ENCODE measurements around the gene CBLN4. TPM values are rescaled to one million over a fixed set of nuclear protein-coding genes. Genes with fewer than 3 reads are reported as not detected.

The CBLN4 gene
- not detected for total RNA-seq
- long read RNA-seq = 0 reads

GRCh38 chr20:56005389-56005715, at the start of gene CBLN4:
TSS of gene CBLN4 (minus strand) at chr20:56005519. CDS start at chr20:56004171, 1,348 bp downstream.
- intact Hi-C loops (cut with micrococcal nuclease) = no loop called here
- DNase-seq (no peak), ATAC-seq (no peak)

- ATAC-seq (no peak), DNase-seq (no peak)
- intact Hi-C loops (cut with micrococcal nuclease) = no loop called here
These were observed 37.9 kb upstream of the CBLN4 start for GRCh38 chr20:56043227-56043626.

- DNase-seq = no peak
- intact Hi-C loops (cut with micrococcal nuclease) = no loop called here
- no peak for ATAC-seq
These were observed 26.9 kb upstream of the CBLN4 start for GRCh38 chr20:56032251-56032650.

- intact Hi-C loops (cut with micrococcal nuclease) = no loop called here
These were observed 13.4 kb upstream of the CBLN4 start for GRCh38 chr20:56018716-56019115.

GRCh38 chr20:56018194-56018593, 12.9 kb upstream of the CBLN4 start:
- no peak for DNase-seq
- ATAC-seq = no peak
- intact Hi-C loops (cut with micrococcal nuclease) = no loop called here

More at GRCh38 chr20:56018716-56019115, 13.4 kb upstream of the CBLN4 start:
- DNase-seq = no peak
- no peak for ATAC-seq

- no peak for ATAC-seq
- intact Hi-C loops (cut with micrococcal nuclease) = no loop called here
- DNase-seq = no peak
These were observed 12.2 kb upstream of the CBLN4 start for GRCh38 chr20:56017560-56017959.

- ATAC-seq (no peak), DNase-seq (no peak)
- intact Hi-C loops (cut with micrococcal nuclease) = no loop called here
These were observed 9.7 kb upstream of the CBLN4 start for GRCh38 chr20:56014998-56015397.

GRCh38 chr20:56014151-56014550, 8.8 kb upstream of the CBLN4 start:
- ATAC-seq = no peak
- DNase-seq = no peak
- intact Hi-C loops (cut with micrococcal nuclease) = no loop called here

- DNase-seq = no peak
- no peak for ATAC-seq
- intact Hi-C loops (cut with micrococcal nuclease) = no loop called here
These were observed 519 bp downstream of the CBLN4 start for GRCh38 chr20:56004611-56005388.

- DNase-seq (no peak), ATAC-seq (no peak)
- intact Hi-C loops (cut with micrococcal nuclease) = no loop called here
These were observed 1.3 kb downstream of the CBLN4 start for GRCh38 chr20:56004007-56004406.

- intact Hi-C loops (cut with micrococcal nuclease) = no loop called here
- DNase-seq (no peak), ATAC-seq (no peak)
These were observed 2.2 kb downstream of the CBLN4 start for GRCh38 chr20:56002908-56003800.

- intact Hi-C loops (cut with micrococcal nuclease) = no loop called here
- DNase-seq (no peak), ATAC-seq (no peak)
These were observed 3.4 kb downstream of the CBLN4 start for GRCh38 chr20:56001890-56002289.

- ATAC-seq (no peak), DNase-seq (no peak)
- intact Hi-C loops (cut with micrococcal nuclease) = no loop called here
These were observed 4.1 kb downstream of the CBLN4 start for GRCh38 chr20:56001106-56001785.

GRCh38 chr20:55978550-55978949, 26.8 kb downstream of the CBLN4 start:
- DNase-seq (no peak), ATAC-seq (no peak)
- intact Hi-C loops (cut with micrococcal nuclease) = no loop called here

- intact Hi-C loops (cut with micrococcal nuclease) = no loop called here
- ATAC-seq = no peak
These were observed 27.4 kb downstream of the CBLN4 start for GRCh38 chr20:55977690-55978459.

GRCh38 chr20:55974491-55975202, 30.7 kb downstream of the CBLN4 start:
- intact Hi-C loops (cut with micrococcal nuclease) = no loop called here
- no peak for ATAC-seq
- DNase-seq = no peak

More at GRCh38 chr20:55977690-55978459, 27.4 kb downstream of the CBLN4 start:
- no peak for DNase-seq

- intact Hi-C loops (cut with micrococcal nuclease) = no loop called here
- ATAC-seq (no peak), DNase-seq (no peak)
These were observed 40.5 kb downstream of the CBLN4 start for GRCh38 chr20:55964790-55965189.
